GM19463 (cell line): Measurements from ENCODE around the gene L1CAM.

Source experiments
- ATAC-seq: cut with Tn5 transposase; IDR thresholded peaks from one replicate; pipeline ENCODE4 v1.9.1; 2021; ENCODE audit warnings: mild to moderate bottlenecking, moderate library complexity; ENCODE audit not compliant: unreplicated experiment

Gene L1CAM

GRCh38 chrX:153885968-153886903 lies at the start of gene L1CAM:
Gene L1CAM (minus strand): TSS chrX:153886173. CDS start chrX:153875836, 10,337 bp downstream.
- no peak for ATAC-seq

- ATAC-seq, result peak; percentile 15
These were observed 49.4 kb upstream of the L1CAM start for GRCh38 chrX:153935326-153935851.

- ATAC-seq, result peak; percentile 92
These were observed 48.9 kb upstream of the L1CAM start, which contains the start of gene NAA10 for GRCh38 chrX:153934762-153935325. Gene NAA10 (minus strand): TSS chrX:153935037. CDS start chrX:153934904, 133 bp downstream.

GRCh38 chrX:153934148-153934761 lies 48.3 kb upstream of the L1CAM start:
- ATAC-seq, result peak; percentile 4

- no peak for ATAC-seq
These were observed 47.8 kb upstream of the L1CAM start for GRCh38 chrX:153933748-153934147.

GRCh38 chrX:153932220-153932915 lies 46.4 kb upstream of the L1CAM start:
- ATAC-seq, result no peak

- ATAC-seq, result no peak
These were observed 45.8 kb upstream of the L1CAM start for GRCh38 chrX:153931748-153932147.

- ATAC-seq, result no peak
These were observed 45.2 kb upstream of the L1CAM start for GRCh38 chrX:153931151-153931550.

- ATAC-seq, result no peak
These were observed 44.3 kb upstream of the L1CAM start for GRCh38 chrX:153930011-153930910.

- ATAC-seq, result no peak
These were observed 43.6 kb upstream of the L1CAM start for GRCh38 chrX:153929576-153929975.

GRCh38 chrX:153928846-153929245 lies 42.9 kb upstream of the L1CAM start:
- ATAC-seq, result no peak

GRCh38 chrX:153927922-153928760 lies 42.2 kb upstream of the L1CAM start:
- ATAC-seq, result peak; percentile 64

GRCh38 chrX:153927672-153927921 lies 41.6 kb upstream of the L1CAM start:
- no peak for ATAC-seq

GRCh38 chrX:153926858-153927671 lies 41.1 kb upstream of the L1CAM start:
- ATAC-seq, result peak; percentile 38

GRCh38 chrX:153926552-153926857 lies 40.5 kb upstream of the L1CAM start:
- ATAC-seq, result no peak

- ATAC-seq, result no peak
These were observed 40.0 kb upstream of the L1CAM start, which contains the start of gene ARHGAP4 for GRCh38 chrX:153925739-153926551. Gene ARHGAP4 (minus strand): TSS chrX:153926264. CDS start chrX:153926202, 62 bp downstream.

- ATAC-seq, result no peak
These were observed 39.4 kb upstream of the L1CAM start for GRCh38 chrX:153925387-153925738.
